Stimulated activated CD4-positive, alpha-beta T cell treated with anti-CD3 and anti-CD28 coated beads, TNF-alpha, amount 100 ng/mL, for 48 hours (primary cell): ENCODE measurements around the gene SPCS2.
"Not testable (repeated sequence)": the region's sequence is repeated elsewhere in the genome, so short reads cannot be mapped to it uniquely, and the experiment has no call there.

Experiments
- DNase-seq, 3 donors: peaks; one replicate each; pipeline ENCODE4 v3.0.0-alpha.2; 2020; ENCODE audit warnings: low read depth in 3 of 3

The SPCS2 gene

DNA sequence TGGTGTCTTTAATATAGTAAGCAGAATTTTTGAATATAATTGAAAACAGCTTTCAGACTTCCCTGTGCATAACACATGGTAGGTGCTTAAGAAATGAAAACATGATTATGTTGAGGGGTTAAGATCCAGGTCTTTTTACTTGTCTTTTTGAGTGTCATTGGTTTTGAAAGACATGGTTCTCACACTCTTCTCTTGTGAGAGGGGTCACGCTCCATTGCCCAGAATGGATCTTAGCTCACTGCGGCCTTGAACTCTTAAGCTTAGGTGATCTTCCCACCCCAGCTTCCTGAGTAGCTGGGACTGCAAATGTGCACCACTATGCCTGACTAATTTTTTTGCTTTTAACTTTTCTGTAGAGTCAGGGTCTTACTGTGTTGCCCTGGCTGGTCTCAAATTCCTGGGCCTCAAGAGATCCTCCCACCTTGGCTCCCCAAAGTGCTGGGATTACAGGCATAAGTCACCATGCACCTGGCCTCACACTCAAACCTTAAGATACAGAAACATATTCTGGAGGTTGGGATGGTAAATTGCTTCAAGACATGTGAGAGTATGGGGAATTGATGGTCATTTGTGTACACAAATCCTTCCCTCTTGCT, 1.4 kb downstream of the SPCS2 start:
- DNase-seq = no peak

GRCh38 chr11:74951226-74951625, 2.2 kb downstream of the SPCS2 start:
- no peak for DNase-seq

- no peak for DNase-seq
Observed at GRCh38 chr11:74952752-74953151, 3.7 kb downstream of the SPCS2 start.

DNA sequence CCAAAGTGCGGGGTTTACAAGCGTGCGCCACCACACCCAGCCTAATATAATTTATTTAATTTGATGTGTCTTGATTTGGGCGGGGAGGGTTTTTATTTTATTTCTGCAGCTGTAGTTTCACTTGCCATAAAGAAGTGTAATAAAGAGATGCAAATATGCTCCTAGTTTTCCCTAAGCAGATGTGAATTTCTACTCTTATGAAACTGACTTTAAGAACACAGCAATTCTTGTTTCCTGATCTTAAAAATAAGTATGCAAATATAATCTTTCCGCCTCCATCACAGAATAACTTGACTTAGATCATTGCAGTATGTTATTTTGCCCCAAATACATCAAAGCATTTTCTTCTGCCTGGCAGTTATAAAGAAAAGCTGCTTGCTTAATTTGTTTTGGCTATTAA, 4.4 kb downstream of the SPCS2 start:
- no peak for DNase-seq

DNA sequence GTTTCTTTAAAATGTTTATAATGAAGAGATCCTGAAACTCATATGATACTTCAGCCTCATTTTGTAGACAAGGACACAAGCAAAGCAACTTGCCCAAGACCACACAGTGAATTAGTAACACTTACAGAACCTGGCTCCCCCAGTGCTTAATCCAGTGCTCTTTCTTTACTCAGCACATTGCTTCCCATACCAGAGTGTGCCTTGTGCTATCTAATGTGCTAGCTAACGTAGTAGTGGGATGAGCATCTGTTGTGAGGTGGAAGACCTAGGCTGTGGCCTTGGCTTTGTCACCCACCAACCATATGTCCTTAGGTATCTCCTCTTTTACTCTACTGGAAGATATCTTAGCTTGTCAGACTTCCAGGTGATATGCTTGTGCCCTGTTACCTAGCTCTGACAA, 5.1 kb downstream of the SPCS2 start:
- no peak for DNase-seq

- no peak for DNase-seq
Observed at GRCh38 chr11:74956397-74957015, 7.4 kb downstream of the SPCS2 start.

DNA sequence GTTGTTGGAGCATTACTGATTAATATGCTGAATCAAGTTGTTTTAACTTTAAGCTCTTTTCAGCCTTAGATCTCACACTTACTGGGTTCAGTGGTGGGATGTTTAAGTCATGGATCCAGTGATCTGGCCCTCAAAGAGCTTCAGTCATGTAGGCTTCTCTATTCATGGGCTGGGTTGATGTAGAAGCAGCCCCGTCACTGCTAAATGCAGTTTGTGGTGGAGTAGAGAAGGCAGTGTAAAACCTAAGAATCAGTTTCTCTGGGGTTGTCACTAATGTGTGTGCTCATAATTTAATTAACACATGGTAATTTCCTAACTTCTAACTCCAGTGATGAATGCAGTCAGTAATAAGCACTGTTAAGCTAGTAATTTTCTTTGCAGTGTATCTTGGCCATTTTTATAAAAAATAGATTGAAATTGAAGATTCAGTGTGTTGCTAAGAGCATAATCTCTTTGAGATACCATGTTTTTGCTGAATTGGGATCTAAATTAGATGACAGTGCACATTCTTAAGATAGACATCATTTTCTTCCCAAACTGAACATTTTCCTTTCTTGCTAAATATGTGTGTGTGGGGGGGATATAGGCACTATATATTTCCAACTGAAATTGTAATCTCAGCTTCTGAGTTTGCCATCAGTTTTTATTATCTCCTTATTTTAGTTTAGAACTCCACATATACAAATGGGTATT, 9.0 kb downstream of the SPCS2 start:
- DNase-seq = no peak

DNA sequence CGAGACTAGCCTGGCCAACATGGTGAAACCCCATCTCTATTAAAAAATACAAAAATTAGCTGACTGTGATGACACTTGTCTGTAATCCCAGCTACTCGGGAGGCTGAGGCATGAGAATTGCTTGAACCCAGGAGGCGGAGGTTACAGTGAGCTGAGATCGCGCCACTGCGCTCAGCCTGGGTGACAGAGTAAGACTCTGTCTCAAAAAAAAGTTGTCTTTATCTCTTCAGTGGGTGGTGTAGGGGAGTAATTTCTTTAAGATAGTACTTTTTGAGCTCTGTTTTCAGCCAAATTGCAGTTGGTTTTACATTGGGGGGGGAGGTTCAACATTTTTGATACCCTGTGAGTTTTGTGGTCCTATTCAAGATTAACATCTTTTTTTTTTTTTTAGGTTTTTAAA, 11.1 kb downstream of the SPCS2 start:
- not testable (repeated sequence) for DNase-seq

DNA sequence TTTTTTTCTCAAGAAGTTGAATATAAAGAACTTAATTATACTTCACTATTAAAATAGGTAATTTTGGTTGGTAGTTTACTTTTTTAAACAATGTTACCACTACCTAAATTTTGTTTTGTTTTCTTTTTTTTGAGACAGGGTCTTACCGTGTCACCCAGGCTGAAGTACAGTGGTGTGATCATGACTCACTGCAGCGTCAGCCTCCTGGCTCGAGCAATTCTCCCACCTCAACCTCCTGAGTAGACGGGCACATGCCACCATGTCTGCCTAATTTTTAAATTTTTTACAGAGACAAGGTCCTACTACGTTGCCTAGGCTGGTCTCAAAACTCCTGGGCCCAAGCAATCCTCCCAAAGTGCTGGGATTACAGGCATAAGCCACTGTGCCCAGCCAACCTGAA, 17.6 kb downstream of the SPCS2 start:
- DNase-seq = no peak

GRCh38 chr11:74970852-74971395, 21.9 kb downstream of the SPCS2 start:
- DNase-seq = no peak

DNA sequence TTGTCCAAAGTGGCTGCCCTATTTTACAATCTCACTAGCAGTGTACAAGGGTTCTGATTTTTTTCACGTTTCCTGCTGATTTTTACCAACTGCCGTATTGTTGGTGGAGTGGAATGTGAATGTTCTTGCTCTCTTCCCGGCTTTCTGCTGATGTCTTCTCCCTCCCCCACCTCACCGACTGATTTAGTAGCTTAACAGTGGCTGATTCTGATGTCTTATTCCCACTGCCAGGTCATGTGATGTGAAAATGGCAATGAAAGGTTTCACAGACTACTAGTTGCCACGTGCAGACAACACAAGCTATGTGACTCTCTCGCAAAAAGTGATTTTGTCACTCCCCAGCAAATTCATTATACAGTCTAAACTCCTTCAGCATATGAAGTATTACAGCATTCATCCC, 22.4 kb downstream of the SPCS2 start:
- DNase-seq = no peak

DNA sequence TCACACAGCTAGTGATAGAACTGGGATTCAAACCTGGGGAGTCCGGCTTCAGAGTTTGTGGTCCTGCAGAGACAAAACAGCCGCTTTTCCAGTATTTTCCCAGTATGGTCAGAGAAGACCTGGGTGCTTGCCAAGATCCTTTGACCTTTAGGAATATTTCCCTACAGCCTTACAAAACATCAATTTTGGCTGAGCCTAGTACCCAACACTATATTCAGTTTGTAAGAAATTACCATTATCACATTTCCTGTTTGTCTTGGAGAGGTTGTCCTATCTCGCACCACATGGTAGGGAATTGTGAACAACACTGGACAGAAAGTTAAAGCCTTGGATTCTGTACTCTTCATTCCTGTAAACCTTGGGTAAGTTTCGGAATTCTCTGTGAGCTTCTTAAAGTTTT, 29.0 kb downstream of the SPCS2 start:
- DNase-seq = no peak

DNA sequence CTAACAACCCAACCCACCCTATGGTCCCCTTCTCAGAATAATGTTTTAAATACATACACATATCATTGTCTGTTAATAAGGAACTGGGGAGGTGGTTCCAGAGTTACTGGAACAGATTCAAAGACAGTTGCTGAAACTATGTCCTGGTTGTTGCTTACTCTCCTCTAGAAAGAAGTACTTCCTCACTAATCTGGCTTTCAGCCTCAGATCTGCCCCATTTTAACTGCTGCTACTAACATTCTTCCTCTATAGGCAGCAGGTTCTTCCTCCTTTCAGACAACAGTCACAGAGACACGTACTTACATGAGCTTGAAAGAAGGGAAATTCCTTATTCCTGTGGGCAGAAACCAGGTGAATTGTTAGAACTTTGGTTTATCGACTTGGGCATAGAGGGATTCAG, 31.6 kb downstream of the SPCS2 start:
- no peak for DNase-seq

DNA sequence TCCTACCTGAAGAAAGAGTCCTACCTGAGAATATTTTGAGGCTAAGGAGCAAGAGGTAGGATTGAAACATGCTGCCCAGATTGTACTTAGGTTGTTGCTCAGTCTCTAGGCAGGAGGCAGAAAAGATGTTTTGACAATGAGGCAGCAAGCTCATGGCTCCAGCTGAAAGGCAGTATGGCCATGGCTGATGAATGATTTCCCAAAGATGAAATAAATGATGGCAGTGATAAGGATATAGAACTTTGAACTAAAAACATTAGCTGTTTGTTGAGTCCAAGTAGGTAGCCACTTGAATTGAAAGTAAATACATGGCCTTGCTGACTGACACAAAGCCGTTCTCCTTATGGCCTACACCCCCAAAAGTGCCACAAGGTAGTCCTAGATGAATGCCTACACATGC, 32.8 kb downstream of the SPCS2 start:
- DNase-seq = no peak

DNA sequence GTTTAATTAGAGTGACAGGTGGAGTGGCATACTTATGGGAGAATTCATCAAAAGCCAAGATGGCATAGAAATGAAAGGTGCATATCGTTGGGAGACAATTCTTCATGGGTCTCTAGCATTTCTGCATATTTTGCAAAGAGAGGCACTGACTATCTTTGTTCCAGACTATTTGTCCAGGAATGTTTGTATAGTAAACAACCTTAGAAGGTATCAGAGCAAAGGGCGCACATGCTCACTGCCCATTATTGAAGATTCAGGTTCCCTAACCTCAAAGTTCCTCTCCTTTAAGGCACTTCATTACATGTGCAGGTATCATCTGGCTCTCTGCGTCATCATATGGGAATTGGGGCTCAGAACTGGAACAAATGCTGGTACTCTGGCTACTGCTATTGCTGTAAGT, 35.0 kb downstream of the SPCS2 start:
- no peak for DNase-seq

- no peak for DNase-seq
Observed at GRCh38 chr11:74984730-74985129, 35.7 kb downstream of the SPCS2 start.

DNA sequence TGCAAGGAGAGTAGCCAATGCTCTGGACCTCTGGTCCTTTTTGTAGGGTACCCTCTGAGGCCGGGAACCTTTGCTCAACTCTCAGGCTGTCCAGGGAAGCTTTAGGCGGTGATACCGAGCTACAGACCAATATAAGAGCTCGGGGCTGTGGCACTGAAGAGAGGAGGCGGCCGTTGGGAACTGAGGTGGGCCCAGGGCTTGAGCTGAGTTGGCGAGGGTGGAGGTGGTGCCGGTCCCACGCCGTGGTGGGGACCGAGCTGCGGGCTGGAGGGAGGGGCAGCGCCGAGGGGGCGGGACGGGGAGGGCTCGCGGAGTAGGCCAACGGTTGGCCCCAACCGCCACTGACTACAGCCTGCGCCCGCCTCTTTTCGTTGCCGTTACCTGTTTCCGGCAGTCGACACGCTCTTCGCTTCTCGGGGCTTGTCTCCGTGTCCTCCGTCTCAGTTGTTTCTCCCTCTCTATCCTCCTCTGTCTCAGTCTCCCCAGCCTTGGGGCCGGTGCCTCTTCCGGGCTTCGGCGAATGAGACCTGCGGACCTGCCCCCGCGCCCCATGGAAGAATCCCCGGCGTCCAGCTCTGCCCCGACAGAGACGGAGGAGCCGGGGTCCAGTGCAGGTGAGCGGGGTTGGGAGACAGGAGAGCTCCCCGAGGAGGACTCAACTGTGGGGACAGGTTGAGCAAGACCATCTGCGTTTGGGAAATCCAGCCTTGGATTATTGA, 39.6 kb downstream of the SPCS2 start, which contains the start of gene NEU3:
TSS of gene NEU3 (plus strand) at position 393 of the 719 bp plus-strand sequence. CDS start at position 521, 128 bp downstream.
- peak; percentile 66 to 82 (median 70) for DNase-seq

DNA sequence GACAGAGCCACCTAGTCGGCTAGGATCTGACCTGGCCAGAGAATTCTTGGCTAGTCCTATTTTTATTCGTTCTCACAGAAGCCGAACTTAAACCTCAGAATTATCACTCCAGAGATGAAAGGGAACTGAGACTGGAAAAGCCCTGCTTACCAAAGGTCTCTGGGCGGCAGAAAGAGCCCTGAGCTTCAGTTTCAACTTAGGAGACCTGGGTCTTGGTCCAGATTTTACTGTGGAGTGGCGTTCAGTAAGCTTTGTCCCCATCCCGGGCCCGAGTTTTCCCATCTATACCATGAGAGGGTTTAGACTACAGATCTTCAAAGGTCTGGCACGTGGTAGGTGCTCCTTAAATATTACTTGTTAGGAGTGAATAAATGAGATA, 40.2 kb downstream of the SPCS2 start:
- DNase-seq = no peak

- not testable (repeated sequence) for DNase-seq
Observed at GRCh38 chr11:74990150-74990549, 41.1 kb downstream of the SPCS2 start.

DNA sequence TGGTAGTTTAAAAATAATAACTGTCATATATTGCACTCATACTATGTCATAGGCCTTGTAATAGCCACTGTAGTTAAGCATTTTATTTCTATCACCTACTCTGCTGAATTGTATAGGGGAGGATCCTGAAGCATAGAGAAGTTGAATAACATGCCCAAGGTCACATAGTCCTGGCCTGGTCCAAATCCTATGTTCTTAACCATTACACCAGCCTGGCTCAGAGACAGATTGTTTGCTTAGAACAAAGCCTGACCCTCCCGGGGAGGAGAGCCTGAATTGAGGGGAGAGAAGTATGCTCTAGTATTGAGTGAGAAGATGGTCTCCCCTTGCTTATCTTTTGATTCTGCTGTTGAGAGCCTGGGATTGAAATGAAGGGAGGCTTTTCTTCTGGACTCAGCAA, 41.9 kb downstream of the SPCS2 start:
- no peak for DNase-seq

GRCh38 chr11:74992852-74993251, 43.8 kb downstream of the SPCS2 start:
- no peak for DNase-seq

DNA sequence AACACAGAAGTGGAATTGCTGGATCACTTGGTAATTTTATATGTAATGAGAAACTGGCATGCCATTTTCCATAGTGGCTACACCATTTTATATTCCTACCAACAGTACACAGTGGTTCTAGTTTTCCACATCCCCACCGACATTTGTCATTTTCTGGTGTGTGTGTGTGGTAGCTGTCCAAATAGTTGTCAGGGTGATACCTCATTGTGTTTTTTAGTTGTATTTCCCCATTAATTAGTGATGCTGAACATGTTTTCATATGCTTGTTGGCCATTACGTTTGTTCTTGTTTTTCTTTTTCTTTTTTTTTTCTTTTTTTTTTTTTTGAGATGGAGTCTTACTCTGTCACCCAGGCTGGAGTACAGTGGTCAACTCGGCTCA, 51.9 kb downstream of the SPCS2 start:
- DNase-seq = no peak
